Measurements from ENCODE around the gene PDZD2.

GRCh38 chr5:31894141-31894540, 255.2 kb downstream of the PDZD2 start:
- TF ChIP-seq, protein P1, sequence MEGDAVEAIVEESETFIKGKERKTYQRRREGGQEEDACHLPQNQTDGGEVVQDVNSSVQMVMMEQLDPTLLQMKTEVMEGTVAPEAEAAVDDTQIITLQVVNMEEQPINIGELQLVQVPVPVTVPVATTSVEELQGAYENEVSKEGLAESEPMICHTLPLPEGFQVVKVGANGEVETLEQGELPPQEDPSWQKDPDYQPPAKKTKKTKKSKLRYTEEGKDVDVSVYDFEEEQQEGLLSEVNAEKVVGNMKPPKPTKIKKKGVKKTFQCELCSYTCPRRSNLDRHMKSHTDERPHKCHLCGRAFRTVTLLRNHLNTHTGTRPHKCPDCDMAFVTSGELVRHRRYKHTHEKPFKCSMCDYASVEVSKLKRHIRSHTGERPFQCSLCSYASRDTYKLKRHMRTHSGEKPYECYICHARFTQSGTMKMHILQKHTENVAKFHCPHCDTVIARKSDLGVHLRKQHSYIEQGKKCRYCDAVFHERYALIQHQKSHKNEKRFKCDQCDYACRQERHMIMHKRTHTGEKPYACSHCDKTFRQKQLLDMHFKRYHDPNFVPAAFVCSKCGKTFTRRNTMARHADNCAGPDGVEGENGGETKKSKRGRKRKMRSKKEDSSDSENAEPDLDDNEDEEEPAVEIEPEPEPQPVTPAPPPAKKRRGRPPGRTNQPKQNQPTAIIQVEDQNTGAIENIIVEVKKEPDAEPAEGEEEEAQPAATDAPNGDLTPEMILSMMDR (IDR thresholded peaks at IDR 0.05) = no peak
- no peak for TF ChIP-seq EP300 (IDR thresholded peaks at IDR 0.05)
